ENCODE measurements around the gene PHYKPL.

GRCh38 chr5:178215280-178216002, 17.2 kb downstream of the PHYKPL start:
- no peak for TF ChIP-seq EZH2 (IDR thresholded peaks at IDR 0.05)
- TF ChIP-seq POLR2AphosphoS5 (IDR thresholded peaks at IDR 0.05; ENCODE audit: borderline replicate concordance, low read depth, low read length), result no peak; the same call in 1 of the 2 replicates
- no peak for TF ChIP-seq FOXP2 (optimal IDR thresholded peaks at IDR 0.05; ENCODE audit: control extremely low read depth, extremely low read length, insufficient read depth)

Data from SK-N-MC (cell line).